Uterus (tissue), 2 donors: ENCODE data around the gene SRBD1.

ENCODE experiments used
- POLR2A ChIP-seq, 2 donors: fragments of 450-650 bp; IDR thresholded peaks; one replicate each; pipeline ENCODE4 v1.6.1; 2016; ENCODE audit warnings: antibody characterized with exemption in 2 of 2, mild to moderate bottlenecking in 1 of 2, moderate library complexity in 1 of 2
- TF ChIP-seq, protein P1 (sequence below), 4 experiments: fragments of 200-600 bp in 2 of 4; fragments of 450-650 bp in 2 of 4; sonication (generic) in 2 of 4; IDR thresholded peaks; one replicate each; pipeline ENCODE4 v1.5.1; 2016 to 2019; ENCODE audit warnings: antibody characterized with exemption in 4 of 4, mild to moderate bottlenecking in 2 of 4, moderate library complexity in 1 of 4

DNA sequence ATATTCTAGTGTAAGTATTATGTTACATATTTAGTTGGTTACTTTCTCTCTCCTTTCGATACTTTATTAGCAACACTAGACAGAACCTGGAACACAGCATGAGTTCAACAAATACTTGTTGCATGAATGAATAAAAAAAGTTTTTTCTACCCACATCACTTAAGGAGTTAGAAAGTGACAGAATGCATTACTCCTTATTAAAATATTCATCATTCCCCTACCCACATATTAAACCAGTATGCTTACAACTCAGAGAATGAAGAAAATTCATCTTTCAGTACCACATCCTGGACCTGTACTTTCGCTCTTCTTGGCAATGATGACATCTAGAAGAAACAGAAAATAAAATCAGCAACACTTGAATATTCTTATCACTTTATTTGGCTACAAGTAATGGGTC, 6.0 kb downstream of the SRBD1 start:
- TF ChIP-seq, protein P1, sequence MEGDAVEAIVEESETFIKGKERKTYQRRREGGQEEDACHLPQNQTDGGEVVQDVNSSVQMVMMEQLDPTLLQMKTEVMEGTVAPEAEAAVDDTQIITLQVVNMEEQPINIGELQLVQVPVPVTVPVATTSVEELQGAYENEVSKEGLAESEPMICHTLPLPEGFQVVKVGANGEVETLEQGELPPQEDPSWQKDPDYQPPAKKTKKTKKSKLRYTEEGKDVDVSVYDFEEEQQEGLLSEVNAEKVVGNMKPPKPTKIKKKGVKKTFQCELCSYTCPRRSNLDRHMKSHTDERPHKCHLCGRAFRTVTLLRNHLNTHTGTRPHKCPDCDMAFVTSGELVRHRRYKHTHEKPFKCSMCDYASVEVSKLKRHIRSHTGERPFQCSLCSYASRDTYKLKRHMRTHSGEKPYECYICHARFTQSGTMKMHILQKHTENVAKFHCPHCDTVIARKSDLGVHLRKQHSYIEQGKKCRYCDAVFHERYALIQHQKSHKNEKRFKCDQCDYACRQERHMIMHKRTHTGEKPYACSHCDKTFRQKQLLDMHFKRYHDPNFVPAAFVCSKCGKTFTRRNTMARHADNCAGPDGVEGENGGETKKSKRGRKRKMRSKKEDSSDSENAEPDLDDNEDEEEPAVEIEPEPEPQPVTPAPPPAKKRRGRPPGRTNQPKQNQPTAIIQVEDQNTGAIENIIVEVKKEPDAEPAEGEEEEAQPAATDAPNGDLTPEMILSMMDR (IDR thresholded peaks at IDR 0.05) = no peak
- no peak for TF ChIP-seq POLR2A (IDR thresholded peaks at IDR 0.05)
